ENCODE data around the gene SDK1. TPM values are rescaled to one million over a fixed set of nuclear protein-coding genes. Genes with fewer than 3 reads are reported as not detected.
"Not testable (repeated sequence)": the region's sequence is repeated elsewhere in the genome, so short reads cannot be mapped to it uniquely, and the experiment has no call there.

Gene SDK1
- total RNA-seq, 1 donor from 2014 or later, result 0.34 TPM

DNA sequence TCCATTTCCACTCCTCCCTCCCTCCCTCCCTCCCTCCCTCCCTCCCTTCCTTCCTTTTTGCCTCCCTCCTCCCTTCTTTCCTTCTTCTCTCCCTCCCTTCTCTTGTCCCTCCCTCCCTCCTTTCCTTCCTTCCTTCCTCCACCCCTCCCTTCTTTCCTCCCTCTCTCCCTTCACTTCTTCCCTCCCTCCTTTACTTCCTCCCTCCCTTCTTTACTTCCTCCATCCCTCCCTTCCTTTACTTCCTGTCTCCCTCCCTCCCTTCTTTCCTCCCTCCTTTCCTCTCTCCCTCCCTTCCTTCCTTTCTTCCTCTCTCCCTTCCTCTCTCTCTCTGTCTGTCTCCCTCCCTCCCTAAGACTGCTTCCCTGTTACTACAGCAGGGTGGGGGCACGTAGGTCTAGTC lies 782.5 kb downstream of the SDK1 start:
- intact Hi-C loops (cut with micrococcal nuclease), result no loop called here

DNA sequence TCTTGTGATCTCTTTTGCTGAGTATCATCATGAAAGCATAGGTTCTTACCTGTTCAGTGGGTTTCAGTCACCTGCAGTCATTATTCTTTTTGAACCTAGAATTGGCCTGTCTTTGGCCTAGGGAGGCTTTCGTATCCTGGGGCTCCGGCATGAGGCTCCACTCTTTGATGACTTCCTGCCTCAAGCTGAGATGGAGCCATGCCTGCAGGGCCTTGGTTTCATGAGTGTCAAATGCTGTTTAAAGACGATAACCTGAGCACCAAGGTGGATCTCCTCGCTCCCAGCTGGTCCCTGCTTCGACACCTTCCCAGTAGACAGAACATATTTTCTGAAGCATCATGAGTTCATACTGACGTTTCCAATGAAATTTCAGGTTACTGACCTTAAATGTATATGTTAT lies 783.2 kb downstream of the SDK1 start:
- intact Hi-C loops (cut with micrococcal nuclease), result no loop called here

DNA sequence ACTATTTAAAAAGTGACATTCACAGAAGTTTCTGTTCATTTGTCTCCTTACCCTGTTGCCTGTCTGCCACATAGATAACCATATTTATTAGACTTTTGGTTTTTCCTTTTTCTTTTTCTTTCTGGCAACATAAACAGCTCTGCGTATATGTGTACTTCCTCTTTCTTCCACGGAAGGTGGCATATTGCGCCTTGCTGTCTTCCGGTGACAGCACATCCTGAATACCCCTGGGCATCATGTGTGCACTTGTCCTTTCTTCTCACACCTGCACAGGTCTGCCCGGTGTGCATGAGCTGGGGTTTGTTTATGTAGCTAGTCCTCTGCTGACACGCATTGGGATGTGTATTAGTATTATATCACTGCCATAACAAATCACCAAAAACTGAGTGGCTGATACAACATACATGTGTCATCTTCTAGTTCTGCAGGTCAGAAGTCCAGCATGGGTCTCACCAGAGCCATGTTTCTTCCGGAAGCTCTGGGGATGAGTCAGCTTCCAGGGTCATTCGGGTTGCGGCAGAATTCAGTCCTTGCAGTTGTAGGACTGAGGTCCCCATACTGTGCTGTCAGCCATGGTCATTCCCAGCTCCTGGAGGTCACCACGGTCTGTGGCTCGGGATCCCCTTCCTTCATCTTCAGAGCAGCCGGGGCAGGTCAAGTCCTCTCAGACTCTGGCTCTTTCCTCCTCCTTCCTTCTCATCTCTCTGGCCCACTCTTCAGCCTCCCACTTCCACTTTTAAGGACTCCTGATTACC lies 785.1 kb downstream of the SDK1 start:
- intact Hi-C loops (cut with micrococcal nuclease), result no loop called here

DNA sequence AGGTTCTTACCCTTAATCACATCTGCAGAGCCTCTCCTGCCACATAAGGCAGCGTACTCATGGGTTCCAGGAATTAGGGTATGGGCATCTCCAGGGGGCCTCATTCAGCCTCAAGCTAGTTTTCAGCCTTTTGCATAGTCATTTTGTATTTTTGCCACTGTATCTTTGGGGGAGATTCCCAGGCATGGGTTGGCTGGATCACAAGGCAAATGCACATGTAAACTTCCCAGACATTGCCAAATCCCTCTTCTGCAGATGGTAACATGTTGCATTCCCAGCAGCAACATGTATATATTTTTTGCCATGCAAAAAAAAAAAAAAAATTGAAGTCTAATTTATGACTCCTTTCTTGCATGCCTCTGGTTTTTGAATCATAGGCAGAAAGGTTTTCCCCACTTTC lies 785.7 kb downstream of the SDK1 start:
- intact Hi-C loops (cut with micrococcal nuclease), result no loop called here

DNA sequence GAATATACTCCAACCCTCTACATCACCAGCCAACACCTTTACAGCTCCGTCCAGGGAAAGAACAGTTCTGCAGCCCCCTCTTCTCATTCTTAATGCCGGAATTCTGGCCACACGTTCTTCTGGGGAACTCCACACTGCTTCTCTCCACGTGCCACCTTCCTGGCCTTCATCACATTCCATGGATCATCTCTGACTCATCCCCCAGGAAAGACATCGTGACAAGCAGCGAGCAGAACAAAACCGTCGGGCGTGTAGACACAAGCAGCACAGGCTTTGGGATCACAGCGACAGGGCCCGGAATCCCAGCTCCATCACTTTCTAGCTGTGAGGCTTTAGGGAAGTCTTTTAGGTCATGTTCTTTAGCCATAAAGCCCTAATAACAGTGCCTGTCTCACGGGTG lies 790.7 kb downstream of the SDK1 start:
- intact Hi-C loops (cut with micrococcal nuclease), result no loop called here

DNA sequence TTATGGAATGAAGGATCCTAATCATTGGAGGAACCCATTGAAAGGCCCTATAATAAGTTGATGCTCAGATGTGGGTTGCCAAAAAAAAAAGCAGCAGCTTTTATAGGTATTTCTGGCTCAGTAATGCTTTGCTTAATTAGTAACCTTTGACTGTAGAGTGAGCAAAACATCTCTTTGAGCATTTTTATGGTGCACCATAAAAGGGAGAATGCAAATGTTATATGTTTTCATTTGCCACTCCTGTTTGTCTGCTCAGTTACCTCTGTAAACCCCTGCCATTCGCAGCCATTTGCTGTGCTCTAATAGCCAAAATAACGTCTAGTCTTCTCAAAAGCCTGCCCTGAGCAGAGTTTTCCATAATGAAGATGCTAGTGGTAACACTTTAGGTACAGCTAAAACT lies 792.0 kb downstream of the SDK1 start:
- intact Hi-C loops (cut with micrococcal nuclease), result no loop called here

DNA sequence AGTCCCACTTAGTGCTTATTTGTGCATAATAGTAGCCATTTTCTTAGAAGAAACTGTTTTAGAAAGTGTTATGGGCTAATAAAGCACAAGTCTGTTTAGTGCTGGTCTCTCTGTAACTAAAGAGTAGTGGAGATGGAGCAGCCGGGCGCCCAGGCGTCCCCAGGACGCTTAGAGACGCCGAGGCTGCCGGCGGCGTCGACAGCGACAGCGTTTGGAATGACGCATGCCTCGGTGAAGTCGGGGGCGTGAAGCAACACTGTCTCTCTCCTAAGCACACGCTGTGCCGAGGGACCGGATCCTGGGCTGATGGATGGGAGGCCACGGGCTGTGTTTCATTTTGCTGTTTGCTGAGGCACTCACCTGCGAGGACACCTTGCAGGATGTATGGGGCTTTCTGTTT lies 792.4 kb downstream of the SDK1 start:
- intact Hi-C loops (cut with micrococcal nuclease), result no loop called here

DNA sequence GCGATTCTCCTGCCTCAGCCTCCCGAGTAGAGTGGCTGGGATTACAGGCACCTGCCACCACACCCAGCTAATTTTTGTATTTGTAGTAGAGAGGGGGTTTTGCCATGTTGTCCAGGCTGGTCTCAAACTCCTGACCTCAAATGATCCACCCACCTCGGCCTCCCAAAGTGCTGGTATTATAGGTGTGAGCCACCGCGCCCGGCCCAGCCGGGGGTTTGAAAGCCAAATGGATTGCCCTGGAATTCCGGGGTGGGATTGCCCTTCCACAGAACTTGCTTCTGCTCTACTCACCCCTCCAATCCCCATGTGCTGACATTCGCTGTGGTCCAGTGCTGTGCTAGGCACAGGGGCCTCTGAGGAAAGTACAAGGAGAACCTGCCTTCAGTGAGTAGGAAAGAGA lies 793.1 kb downstream of the SDK1 start:
- intact Hi-C loops (cut with micrococcal nuclease), result not testable (repeated sequence)

DNA sequence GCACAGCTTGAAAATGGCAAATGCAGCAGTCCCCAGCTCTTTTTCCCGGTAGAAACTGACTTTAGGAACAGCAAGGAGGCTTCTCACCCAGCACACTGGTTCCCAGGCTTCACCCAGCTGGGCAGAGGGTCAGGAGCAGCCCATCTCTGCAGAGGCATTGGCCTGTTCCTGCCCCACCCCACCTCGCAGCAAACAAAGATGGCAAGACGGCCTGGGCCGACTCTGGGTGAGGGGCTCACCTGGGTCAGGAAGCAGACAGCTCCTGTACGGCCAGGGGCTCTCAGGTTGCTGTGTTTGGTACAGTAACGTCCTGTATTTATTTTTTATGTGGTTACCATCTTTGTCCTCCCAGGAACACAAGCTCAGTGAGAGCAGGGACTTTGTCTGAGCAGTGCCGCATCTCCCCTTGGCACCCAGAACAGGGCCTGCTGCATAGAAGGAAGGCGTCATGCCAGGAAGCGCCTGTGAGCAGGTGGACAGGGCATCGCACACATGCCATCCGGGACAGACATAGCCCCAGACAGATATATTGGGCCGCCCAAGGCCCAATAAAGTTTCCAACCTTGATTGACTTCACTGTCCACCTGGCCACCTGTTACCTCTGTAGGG lies 796.1 kb downstream of the SDK1 start:
- intact Hi-C loops (cut with micrococcal nuclease), result no loop called here

DNA sequence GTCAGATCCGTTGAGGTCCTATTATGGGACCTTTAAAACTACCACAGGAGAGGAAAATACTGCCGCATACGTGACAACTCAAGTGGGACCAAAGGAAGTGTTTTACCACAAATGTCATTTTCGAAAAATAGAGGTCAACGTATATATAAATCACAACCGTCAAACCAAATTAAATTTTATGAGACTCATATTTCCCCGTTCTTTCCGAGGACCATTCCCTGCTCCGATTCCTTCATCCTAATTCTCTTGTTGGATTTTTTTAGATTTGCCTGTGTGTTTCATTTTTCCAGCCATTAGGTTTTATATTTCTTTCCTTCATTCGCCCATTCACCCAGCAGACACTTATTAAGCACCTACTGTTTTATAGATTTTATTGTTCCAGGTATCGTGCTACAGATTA lies 797.1 kb downstream of the SDK1 start:
- intact Hi-C loops (cut with micrococcal nuclease), result no loop called here

DNA sequence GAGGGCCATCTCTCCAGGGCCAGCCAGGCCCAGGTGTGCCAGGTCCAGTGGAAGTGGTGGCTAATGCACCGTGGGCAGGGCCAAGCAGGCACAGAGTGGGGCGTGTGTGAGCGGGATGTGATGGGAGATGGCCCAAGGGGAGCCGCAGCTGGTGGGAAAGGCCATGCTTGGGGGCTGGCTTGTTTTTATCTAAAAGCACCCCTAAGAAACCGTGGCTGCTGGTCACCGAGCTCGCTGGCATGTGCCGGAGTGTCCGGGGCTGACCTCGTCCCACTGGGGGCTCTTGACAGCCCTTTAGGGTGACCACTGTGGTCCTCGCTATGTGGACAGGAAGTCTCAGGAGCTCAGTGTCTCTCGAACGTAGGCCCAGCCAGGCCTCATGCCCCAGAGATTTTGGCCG lies 798.6 kb downstream of the SDK1 start:
- intact Hi-C loops (cut with micrococcal nuclease), result no loop called here

DNA sequence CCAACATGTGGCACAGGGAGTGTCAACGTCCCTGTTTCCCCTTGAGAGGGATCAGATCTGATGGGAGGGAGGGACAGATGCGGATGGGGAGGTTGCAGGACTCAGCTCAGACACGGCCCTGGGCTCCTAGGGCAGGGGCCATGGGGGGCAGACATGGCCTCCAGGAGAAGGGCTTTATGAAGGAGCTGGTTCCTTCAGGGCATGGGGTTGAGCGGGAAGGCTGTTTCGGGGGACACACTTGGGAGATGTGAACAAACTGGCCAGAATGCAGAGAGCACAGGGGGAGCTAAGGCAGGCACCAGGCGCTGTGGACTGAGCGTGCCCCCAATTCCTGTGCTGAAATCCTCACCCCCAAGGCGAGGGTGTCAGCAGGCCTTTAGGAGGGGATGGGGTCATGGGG lies 799.1 kb downstream of the SDK1 start:
- intact Hi-C loops (cut with micrococcal nuclease), result no loop called here

DNA sequence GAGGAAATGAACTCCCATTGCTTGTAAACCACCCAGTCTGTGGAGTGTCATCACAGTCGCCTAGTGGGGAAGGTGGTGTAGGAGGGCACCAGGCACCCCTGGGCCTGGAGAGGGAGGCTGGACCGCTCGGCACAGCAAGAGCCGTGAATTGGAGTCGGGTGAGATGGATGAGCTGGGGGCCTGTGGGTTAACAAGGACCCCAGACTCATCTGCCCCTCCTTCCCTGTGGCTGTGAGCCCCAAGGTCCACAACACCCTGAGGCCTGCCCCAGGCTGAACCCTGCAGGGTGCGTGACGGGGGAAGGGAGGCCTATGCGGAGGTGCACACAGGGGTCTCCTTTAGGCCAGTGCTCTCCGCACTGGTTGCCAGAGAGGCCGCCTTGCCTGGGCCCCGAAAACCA lies 799.6 kb downstream of the SDK1 start:
- intact Hi-C loops (cut with micrococcal nuclease), result no loop called here

DNA sequence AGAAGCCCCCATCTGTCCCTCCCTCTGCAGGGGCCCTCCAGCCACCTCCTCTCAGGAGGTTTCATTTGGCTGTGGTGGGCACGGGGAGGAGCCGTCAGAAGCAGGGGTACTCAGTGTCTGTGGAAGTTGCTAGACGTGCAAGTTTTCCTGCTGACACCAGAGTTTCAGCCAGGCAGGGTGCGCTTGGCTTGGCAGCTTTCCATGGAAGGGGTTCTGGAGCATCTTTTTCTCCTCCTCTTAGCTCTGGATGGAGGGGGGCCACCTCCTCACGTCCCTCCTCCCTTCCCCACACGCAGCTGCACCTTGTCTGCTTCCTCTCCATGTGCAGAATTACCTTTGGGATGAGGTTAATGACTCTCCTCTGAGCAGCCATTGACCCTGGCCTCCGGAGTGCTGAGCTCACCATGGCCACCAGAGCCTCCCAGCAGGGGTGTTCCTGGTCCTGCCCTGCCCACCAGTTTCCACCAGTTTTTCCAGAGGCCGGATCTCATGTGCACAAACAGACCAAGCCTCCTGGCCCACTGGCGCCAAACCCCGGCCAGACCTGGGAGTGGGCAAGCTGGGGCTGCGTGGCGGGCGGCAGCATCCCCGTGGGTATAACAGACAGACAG lies 801.3 kb downstream of the SDK1 start:
- intact Hi-C loops (cut with micrococcal nuclease), result no loop called here

DNA sequence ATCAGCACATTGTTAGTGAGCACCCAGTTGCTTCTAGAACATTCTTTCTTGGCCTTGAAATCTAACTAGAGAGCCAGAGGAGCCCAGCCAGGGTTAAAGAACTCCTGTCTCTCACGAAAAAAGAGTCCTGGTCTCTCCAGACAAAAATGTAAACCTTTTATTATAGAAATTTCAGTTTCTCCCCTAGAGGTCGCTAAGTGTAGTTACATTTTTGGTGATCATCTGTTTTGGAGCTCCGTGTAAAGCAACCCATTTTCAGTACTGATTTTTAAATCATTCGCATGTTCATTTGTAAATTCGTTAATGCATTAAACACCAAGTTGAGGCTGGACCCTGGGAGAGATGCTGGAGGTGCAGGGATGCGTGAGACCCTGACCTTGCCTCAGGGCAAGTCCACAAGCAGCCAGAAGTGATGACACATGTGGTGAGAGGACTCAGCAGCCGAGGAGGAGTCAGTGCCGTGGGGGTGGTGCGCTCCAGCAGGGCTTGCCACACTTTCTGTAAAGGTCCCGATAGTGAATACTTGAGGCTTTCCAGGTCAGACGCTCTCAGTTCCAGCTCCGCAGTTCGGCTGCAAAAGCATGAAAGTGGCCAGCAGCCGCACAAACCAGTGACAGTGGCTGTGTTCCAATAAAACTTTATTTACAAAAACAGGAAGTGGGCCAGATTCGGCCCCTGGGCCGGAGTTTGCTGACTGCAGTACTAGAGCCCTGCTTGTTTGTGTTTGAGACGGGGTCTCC lies 802.5 kb downstream of the SDK1 start:
- intact Hi-C loops (cut with micrococcal nuclease), result no loop called here

DNA sequence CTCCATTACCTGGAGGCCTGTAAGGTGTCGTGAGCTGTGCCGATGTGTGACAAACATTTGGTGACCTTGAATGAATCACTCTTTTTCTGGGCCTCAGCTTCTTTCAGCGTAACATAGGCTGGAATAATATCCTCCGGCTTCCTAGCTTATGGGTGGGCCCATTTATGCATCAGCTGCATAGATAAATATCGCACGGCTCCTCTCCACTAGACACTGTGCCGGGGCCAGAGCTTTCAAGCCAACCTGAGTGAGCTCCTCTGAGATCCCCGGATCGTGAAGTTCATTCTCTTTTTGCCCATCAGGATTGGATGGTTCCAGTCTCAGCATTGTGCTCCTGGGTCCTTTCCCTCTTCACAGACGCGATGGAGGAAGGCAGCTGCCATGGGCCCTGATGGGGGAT lies 806.8 kb downstream of the SDK1 start:
- intact Hi-C loops (cut with micrococcal nuclease), result no loop called here

DNA sequence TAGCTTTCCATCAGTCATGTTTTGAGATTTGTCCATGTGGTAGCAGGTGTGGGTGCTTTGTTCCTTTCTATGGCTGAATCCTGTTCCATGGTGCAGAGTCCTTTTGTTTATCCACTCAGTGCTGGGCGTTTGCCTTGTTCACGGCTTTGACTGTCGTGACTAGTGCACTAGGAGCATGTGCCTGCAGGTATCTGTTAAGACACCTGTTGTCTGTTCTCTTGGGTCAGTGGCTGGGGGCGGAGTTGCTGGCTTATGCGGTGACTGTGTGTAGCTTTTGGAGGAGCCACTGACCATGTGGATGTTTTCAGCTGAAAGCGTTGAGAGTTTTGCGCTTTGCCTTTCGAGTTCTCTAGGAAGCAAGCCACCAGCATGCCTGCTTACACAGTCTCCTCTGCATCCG lies 807.9 kb downstream of the SDK1 start:
- intact Hi-C loops (cut with micrococcal nuclease), result no loop called here

DNA sequence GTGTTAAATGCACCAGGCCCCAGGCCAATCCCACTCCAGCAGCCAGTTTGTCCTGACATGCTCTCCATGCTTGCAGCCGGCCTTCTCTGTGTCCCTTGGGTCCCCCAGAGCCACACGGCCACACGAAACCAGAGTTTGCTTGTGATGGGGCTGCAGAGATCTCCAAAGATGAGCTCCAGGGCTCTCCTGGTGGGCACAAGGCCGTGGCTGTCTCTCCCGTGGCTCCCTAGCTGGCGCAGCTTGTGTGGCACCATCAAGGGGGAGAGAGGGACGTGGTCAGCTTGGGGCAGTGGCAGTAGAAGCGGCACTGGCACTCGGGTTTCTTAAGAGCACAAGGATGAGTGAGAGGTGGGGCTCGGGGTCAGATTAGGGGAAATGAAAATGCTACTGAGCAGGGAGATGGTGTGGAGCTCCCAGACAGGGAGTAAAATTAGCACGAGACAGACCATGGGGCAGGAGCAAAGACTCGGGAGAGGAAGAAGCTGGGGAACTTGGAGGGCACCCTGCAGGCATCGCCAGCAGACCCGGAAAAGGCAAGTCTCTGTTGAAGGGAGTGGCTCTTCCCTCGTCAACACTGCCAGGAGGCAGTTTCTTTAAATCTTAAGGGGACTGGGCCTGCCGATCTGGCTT lies 808.5 kb downstream of the SDK1 start:
- intact Hi-C loops (cut with micrococcal nuclease), result no loop called here

DNA sequence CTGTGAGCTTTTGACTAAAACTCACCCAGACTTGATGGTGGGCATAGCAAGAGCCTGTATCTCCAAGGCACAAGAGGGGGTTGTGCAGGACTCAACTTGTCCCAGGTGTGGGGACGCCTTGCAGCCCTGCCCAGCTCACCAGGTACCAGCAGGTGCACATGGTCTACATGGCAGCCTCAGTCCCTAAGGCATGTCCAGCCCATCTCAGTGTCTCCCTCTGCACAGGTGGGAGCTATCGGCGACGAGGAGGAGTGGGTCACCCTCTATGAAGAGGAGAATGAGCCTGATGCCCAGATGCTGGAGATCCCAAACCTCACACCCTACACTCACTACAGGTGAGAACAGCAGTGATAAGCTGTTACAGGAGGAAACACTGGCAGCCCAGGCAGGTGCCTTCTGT lies 809.4 kb downstream of the SDK1 start:
- intact Hi-C loops (cut with micrococcal nuclease), result no loop called here

DNA sequence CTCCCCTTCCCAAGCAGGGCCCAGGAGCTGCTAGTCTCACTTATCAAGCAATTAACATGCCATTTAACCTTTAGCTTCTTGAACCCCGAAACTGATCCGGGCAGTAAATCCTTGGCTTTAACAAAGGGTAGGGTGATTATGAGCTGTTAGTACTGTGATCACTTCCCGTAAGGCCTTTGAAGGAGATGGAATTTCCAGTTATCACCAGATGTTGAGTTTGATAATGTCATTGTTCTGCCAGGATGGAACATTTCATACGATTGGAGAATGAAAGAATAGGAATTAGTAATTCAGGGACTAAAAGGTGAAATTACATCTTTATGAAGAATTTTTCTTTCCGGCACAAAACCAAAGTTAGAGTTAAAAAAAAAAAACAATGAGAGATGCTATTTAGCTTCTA lies 810.1 kb downstream of the SDK1 start:
- intact Hi-C loops (cut with micrococcal nuclease), result no loop called here

DNA sequence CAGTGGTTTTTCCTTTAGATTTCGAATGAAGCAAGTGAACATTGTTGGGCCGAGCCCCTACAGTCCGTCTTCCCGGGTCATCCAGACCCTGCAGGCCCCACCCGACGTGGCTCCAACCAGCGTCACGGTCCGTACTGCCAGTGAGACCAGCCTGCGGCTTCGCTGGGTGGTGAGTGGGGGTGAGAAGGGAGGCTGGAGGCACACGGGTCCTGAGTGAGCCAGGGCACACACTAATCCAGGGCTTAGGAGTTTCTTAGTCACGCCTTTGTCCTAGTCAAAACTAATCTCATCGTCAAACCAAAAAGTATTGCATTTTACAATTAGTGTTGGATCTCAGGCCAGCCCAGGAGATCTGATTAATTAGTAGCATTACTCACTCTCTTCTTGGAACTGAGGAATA lies 812.2 kb downstream of the SDK1 start:
- intact Hi-C loops (cut with micrococcal nuclease), result no loop called here

DNA sequence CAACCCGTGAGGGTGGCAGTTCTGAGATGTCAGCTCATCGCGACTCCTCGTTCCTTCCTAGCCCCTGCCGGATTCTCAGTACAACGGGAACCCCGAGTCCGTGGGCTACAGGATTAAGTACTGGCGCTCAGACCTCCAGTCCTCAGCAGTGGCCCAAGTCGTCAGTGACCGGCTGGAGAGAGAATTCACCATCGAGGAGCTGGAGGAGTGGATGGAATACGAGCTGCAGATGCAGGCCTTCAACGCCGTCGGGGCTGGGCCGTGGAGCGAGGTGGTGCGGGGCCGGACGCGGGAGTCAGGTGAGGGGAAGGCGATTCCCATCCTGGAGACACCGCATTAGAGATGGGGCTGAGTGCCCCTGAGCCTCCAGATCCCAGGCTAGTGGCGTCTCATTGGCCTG lies 812.9 kb downstream of the SDK1 start:
- intact Hi-C loops (cut with micrococcal nuclease), result no loop called here
